Ovary (tissue), 3 donors: ENCODE data around the gene BCAN.
"Not testable (repeated sequence)": the region's sequence is repeated elsewhere in the genome, so short reads cannot be mapped to it uniquely, and the experiment has no call there.

Source experiments
- POLR2A ChIP-seq: fragments of 450-650 bp; IDR thresholded peaks from one replicate; pipeline ENCODE4 v1.6.1; 2017; ENCODE audit warnings: antibody characterized with exemption, mild to moderate bottlenecking, moderate library complexity
- TF ChIP-seq, protein P1 (sequence below), 3 donors: fragments of 450-650 bp in 2 of 3; fragments of 200-600 bp in 1 of 3; IDR thresholded peaks; one replicate each; pipeline versions ENCODE4 v1.5.1 to v1.8.0; 2016 to 2022; ENCODE audit warnings: antibody characterized with exemption in 3 of 3, mild to moderate bottlenecking in 1 of 3
- donor health status: DM: no; HTN: no; CAD: no.

- TF ChIP-seq, protein P1, sequence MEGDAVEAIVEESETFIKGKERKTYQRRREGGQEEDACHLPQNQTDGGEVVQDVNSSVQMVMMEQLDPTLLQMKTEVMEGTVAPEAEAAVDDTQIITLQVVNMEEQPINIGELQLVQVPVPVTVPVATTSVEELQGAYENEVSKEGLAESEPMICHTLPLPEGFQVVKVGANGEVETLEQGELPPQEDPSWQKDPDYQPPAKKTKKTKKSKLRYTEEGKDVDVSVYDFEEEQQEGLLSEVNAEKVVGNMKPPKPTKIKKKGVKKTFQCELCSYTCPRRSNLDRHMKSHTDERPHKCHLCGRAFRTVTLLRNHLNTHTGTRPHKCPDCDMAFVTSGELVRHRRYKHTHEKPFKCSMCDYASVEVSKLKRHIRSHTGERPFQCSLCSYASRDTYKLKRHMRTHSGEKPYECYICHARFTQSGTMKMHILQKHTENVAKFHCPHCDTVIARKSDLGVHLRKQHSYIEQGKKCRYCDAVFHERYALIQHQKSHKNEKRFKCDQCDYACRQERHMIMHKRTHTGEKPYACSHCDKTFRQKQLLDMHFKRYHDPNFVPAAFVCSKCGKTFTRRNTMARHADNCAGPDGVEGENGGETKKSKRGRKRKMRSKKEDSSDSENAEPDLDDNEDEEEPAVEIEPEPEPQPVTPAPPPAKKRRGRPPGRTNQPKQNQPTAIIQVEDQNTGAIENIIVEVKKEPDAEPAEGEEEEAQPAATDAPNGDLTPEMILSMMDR (IDR thresholded peaks at IDR 0.05) = not testable (repeated sequence)
- not testable (repeated sequence) for TF ChIP-seq POLR2A
These were observed 10.8 kb upstream of the BCAN start for GRCh38 chr1:156631152-156631551.
